H1 (cell line): ENCODE results near the gene SLC6A12. TPM values are rescaled to one million over a fixed set of nuclear protein-coding genes. Genes with fewer than 3 reads are reported as not detected.

Experiments
- CREB1 ChIP-seq: IDR thresholded peaks from 2 replicates; pipeline ENCODE4 v1.6.1; 2012; ENCODE audit warnings: inconsistent platforms
- EGR1 ChIP-seq: IDR thresholded peaks from 2 replicates; pipeline ENCODE4 v1.6.1; 2011; ENCODE audit warnings: low read depth, low read length, borderline replicate concordance
- EP300 ChIP-seq, 2 experiments: IDR thresholded peaks; 1 replicate in 1 of 2; 2 replicates in 1 of 2; pipeline ENCODE4 v1.6.1; 2011 to 2012; ENCODE audit warnings: low read depth in 2 of 2, low read length in 2 of 2, mild to moderate bottlenecking in 2 of 2, borderline replicate concordance in 1 of 2, inconsistent platforms in 1 of 2, moderate library complexity in 1 of 2
- EZH2 ChIP-seq: fragments of 200-600 bp; sonication (generic); IDR thresholded peaks from 2 replicates; pipeline ENCODE4 v1.7.1; 2012; ENCODE audit warnings: low read depth, mild to moderate bottlenecking, moderate library complexity, low read length, inconsistent platforms; ENCODE audit not compliant: severe bottlenecking
- FOSL1 ChIP-seq: IDR thresholded peaks from 2 replicates; pipeline ENCODE4 v1.6.1; 2011; ENCODE audit warnings: mild to moderate bottlenecking, low read depth, low read length, moderate library complexity; ENCODE audit not compliant: insufficient read depth
- GTF2F1 ChIP-seq: IDR thresholded peaks from 2 replicates; pipeline ENCODE4 v1.6.1; 2012; ENCODE audit warnings: low read depth, low read length, improper control_type of control experiment, borderline replicate concordance
- JUN ChIP-seq: IDR thresholded peaks from 2 replicates; pipeline ENCODE4 v1.6.1; 2011; ENCODE audit warnings: low read depth, mild to moderate bottlenecking, improper control_type of control experiment, low read length
- MAFK ChIP-seq: IDR thresholded peaks from 2 replicates; pipeline ENCODE4 v1.6.1; 2012; ENCODE audit warnings: low read depth, mild to moderate bottlenecking, improper control_type of control experiment, low read length
- NANOG ChIP-seq: IDR thresholded peaks from 2 replicates; pipeline ENCODE4 v1.6.1; 2011; ENCODE audit warnings: low read length, low read depth, mild to moderate bottlenecking, inconsistent platforms; ENCODE audit not compliant: insufficient read depth, poor library complexity, severe bottlenecking
- RFX5 ChIP-seq: IDR thresholded peaks from 2 replicates; pipeline ENCODE4 v1.6.1; 2011; ENCODE audit warnings: low read depth, low read length, improper control_type of control experiment, borderline replicate concordance
- SIRT6 ChIP-seq: IDR thresholded peaks from one replicate; pipeline ENCODE4 v1.7.1; 2012; ENCODE audit warnings: low read length, inconsistent platforms
- SP2 ChIP-seq: IDR thresholded peaks from 2 replicates; pipeline ENCODE4 v1.6.1; 2012; ENCODE audit warnings: mild to moderate bottlenecking, low read length, inconsistent platforms
- SRF ChIP-seq: IDR thresholded peaks from 2 replicates; pipeline ENCODE4 v1.6.1; 2011; ENCODE audit warnings: mild to moderate bottlenecking, low read depth, low read length, moderate library complexity
- TAF7 ChIP-seq: optimal IDR thresholded peaks from 2 replicates; pipeline ENCODE3; 2011; ENCODE audit warnings: low read depth, mild to moderate bottlenecking, inconsistent platforms, low read length, moderate library complexity, borderline replicate concordance
- TBP ChIP-seq: IDR thresholded peaks from 2 replicates; pipeline ENCODE4 v1.6.1; 2011; ENCODE audit warnings: low read depth, low read length, improper control_type of control experiment
- polyA plus RNA-seq, 7 experiments: library from polyadenylated mRNA; depleted of rRNA in 3 of 7; stranded (reverse) in 5 of 7; unstranded in 2 of 7; fragments of >200 nt in 5 of 7; fragments of 200-250 nt in 2 of 7; gene quantifications; 1 replicate in 5 of 7; 2 replicates in 1 of 7; 4 replicates in 1 of 7; pipeline versions ENCODE4 v1.2.1 to v1.2.3, GENCODE V29; 2011 to 2013; ENCODE audit warnings: missing spikeins in 2 of 7, mixed read lengths in 2 of 7
- total RNA-seq: library from RNA; stranded (reverse); fragmentation: NEBNext Ultra II Directional; extraction: Animal tissue kit (Norgen Biotek cat#: 25700); gene quantifications from 2 replicates; pipeline ENCODE4 v1.2.1, GENCODE V29; 2021

SLC6A12 gene
- total and polyA plus RNA-seq, 2 of the 8 experiments (the other 6 are each of a cell fraction or from before 2014, with no cell fraction given) = 0.70 to 1.1 TPM

GRCh38 chr12:214003-214741, at the start of gene SLC6A12 (continued):
- no peak for TF ChIP-seq SRF
- TF ChIP-seq EZH2 = no peak
- no peak for TF ChIP-seq JUN
- TF ChIP-seq GTF2F1 = no peak
- no peak for TF ChIP-seq EP300 (IDR thresholded peaks at IDR 0.05; ENCODE audit: borderline replicate concordance in 1 of 2, low read depth in 2 of 2, low read length in 2 of 2)
- TF ChIP-seq NANOG = no peak
- no peak for TF ChIP-seq TAF7
- TF ChIP-seq MAFK = no peak
- 0 out of 2 replicates have a peak, but pooled peaks have one; percentile 21 for TF ChIP-seq TBP
- no peak for TF ChIP-seq SIRT6
- no peak for TF ChIP-seq FOSL1
- TF ChIP-seq CREB1 = no peak
- TF ChIP-seq EGR1 = no peak
- TF ChIP-seq RFX5 = no peak
- no peak for TF ChIP-seq SP2
